ENCODE measurements around the gene CACNA1D.

GRCh38 chr3:53694046-53694445, 199.6 kb downstream of the CACNA1D start:
- TF ChIP-seq CTCF (IDR thresholded peaks at IDR 0.05) (no peak), POLR2A (IDR thresholded peaks at IDR 0.05; ENCODE audit: low read depth) (no peak), EP300 (IDR thresholded peaks at IDR 0.05) (no peak)

Measured in esophagus muscularis mucosa (tissue), 4 donors.